Pancreas (tissue), 10 donors: ENCODE measurements around the gene ANO1. TPM values are rescaled to one million over a fixed set of nuclear protein-coding genes. Genes with fewer than 3 reads are reported as not detected.
A peak's percentile ranks its signal among the peaks of the same experiment; 100 is the strongest.

Experiments used
- ATAC-seq, 4 donors: fragments of 200-7000 bp; cut with Tn5 transposase; one replicate each; pipeline versions ENCODE4 v1.8.0 to v1.9.1; 2020; ENCODE audit warnings: mild to moderate bottlenecking in 4 of 4, moderate library complexity in 4 of 4
- DNase-seq, 6 donors: peaks; one replicate each; pipeline ENCODE4 v3.0.0-alpha.2; 2020
- FAIRE-seq: peaks from 2 replicates; lab custom pipeline; 2012; peaks lifted over from hg19 to GRCh38; lab: Jason Lieb, UNC
- H3K27ac ChIP-seq, 4 donors: fragments of 200-600 bp; sonication (generic); 1 replicate in 3 of 4; 2 replicates in 1 of 4; pipeline versions ENCODE4 v1.5.0 to v1.8.0; 2020
- H3K27me3 ChIP-seq, 4 donors: fragments of 200-600 bp; one replicate each; pipeline ENCODE4 v1.8.0; 2021
- H3K36me3 ChIP-seq, 3 donors: fragments of 200-600 bp; sonication (generic) in 1 of 3; one replicate each; pipeline versions ENCODE4 v1.5.0 to v1.8.0; 2020 to 2021
- H3K4me1 ChIP-seq, 3 donors: fragments of 200-600 bp; one replicate each; pipeline ENCODE4 v1.8.0; 2021
- H3K4me3 ChIP-seq, 4 donors: fragments of 200-600 bp; sonication (generic) in 2 of 4; one replicate each; pipeline versions ENCODE4 v1.5.0 to v1.8.0; 2020 to 2021
- H3K9me3 ChIP-seq, 4 donors: fragments of 200-600 bp; one replicate each; pipeline ENCODE4 v1.8.0; 2021
- WGBS, 2 donors: extraction: QIAGEN DNeasy Blood & Tissue Kit; methylation state at CpG; one replicate each; pipeline ENCODE4 v1.1.7; 2013; 5-methylcytosine and 5-hydroxymethylcytosine counted together
- intact Hi-C, 3 donors: fragments of 100-400 bp; cut with DNase I; formaldehyde crosslinking; loops; one replicate each; pipeline versions ENCODE4 v1.11.1 to v1.14.2; 2022
- polyA plus RNA-seq, 2 donors: library from polyadenylated mRNA; stranded (reverse); fragments of 200-250 nt; gene quantifications; one replicate each; pipeline ENCODE4 v1.2.3, GENCODE V29; 2013
- total RNA-seq, 6 donors: library from RNA; stranded (reverse); fragmentation: NEBNext Ultra II Directional in 4 of 6; extraction: Animal tissue kit (Norgen Biotek cat#: 25700) in 4 of 6; gene quantifications; one replicate each; pipeline versions ENCODE4 v1.2.1 to v1.2.4, GENCODE V29; 2021 to 2023
- TF ChIP-seq, protein P1 (sequence below), 4 donors: fragments of 200-600 bp; sonication (generic) in 3 of 4; IDR thresholded peaks; one replicate each; pipeline versions ENCODE4 v1.5.0 to v1.8.0; 2021; ENCODE audit warnings: antibody characterized with exemption in 4 of 4
- donor health status: healthy with polysubstance abuse.
- donor health status: DM: no; HTN: no; CAD: no; lungs with moderate emphysema.
- donor health status: DM: no; HTN: no; CAD: no.
- donor health status: control.
- donor health status: control.
- donor health status: Bipolar disorder and iron deficiency.
- donor health status: DM: yes; HTN: yes; CAD: no.
- donor health status: DM: no; HTN: no; CAD: no.
- donor health status: DM: no; HTN: no; CAD: no.
- donor health status: DM: yes; HTN: yes; CAD: no.

ANO1 gene
- total and polyA plus RNA-seq, 8 donors: 1.5 to 12.4 (median 5.1) TPM

DNA sequence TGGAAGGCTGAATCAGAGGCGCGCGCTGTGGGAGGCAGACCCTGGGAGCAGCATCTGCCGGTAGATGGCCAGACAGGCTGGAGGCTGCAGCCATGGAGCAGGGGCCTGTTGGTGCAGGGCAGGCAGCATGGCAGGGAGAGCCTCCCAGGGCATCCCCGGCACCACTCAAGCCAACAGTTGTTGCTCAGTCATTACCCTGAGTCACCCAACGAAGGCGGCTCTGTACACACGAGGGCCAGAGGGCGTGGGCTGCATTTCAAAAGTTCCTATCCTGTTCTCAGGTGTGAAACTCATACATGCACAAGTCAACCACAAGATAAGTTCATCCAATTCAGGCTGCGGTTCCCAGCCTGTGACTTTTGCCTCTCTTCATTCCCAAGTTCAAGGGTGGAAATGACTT, 2.6 kb downstream of the ANO1 start:
- Histone ChIP-seq H3K4me1 (no peaks in the 10 kb centered on the region), H3K36me3 (no peaks in the 10 kb centered on the region), H3K27me3 (no peaks in the 10 kb centered on the region), H3K4me3 (no peak overlapping the region), H3K9me3 (no peaks in the 10 kb centered on the region), H3K27ac (no peak overlapping the region)
- FAIRE-seq (no peak), DNase-seq (no peak), ATAC-seq (peak in 3 of 4 donors; percentile 31 to 42 (median 36))
- TF ChIP-seq, protein P1, sequence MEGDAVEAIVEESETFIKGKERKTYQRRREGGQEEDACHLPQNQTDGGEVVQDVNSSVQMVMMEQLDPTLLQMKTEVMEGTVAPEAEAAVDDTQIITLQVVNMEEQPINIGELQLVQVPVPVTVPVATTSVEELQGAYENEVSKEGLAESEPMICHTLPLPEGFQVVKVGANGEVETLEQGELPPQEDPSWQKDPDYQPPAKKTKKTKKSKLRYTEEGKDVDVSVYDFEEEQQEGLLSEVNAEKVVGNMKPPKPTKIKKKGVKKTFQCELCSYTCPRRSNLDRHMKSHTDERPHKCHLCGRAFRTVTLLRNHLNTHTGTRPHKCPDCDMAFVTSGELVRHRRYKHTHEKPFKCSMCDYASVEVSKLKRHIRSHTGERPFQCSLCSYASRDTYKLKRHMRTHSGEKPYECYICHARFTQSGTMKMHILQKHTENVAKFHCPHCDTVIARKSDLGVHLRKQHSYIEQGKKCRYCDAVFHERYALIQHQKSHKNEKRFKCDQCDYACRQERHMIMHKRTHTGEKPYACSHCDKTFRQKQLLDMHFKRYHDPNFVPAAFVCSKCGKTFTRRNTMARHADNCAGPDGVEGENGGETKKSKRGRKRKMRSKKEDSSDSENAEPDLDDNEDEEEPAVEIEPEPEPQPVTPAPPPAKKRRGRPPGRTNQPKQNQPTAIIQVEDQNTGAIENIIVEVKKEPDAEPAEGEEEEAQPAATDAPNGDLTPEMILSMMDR (IDR thresholded peaks at IDR 0.05): no peak
- intact Hi-C loops: no loop called here
- 73 to 79% methylated on average over 10 of the region's 10 CpGs for WGBS, 2 donors

DNA sequence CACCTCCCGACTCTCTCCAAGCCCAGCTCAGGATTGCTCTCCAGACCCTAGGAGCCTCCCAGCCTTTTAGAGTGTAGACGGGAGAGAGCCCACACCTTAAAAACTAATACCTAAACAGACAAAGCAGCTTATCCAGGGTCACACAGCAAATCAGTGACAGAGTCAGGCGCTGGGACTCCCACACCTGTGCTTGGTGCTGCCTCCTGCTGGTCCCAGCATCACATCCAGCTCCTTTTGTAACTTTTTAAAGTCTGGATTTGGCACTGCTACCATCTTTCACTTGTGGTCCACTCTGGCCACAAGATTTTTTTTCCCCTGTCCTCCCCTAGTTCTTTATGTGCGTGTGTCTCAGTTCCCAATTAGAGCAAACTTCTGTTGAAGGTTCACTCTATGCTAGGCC, 4.7 kb downstream of the ANO1 start:
- no peak for FAIRE-seq
- no peak for DNase-seq
- WGBS, 2 donors: 77 to 79% methylated on average over 4 of the region's 4 CpGs
- Histone ChIP-seq H3K36me3 (no peaks in the 10 kb centered on the region), H3K27me3 (no peaks in the 10 kb centered on the region), H3K4me1 (no peaks in the 10 kb centered on the region), H3K9me3 (no peaks in the 10 kb centered on the region), H3K4me3 (no peak overlapping the region), H3K27ac (no peak overlapping the region)
- TF ChIP-seq, protein P1 (IDR thresholded peaks at IDR 0.05): no peak
- no peak for ATAC-seq
- intact Hi-C loops: no loop called here

DNA sequence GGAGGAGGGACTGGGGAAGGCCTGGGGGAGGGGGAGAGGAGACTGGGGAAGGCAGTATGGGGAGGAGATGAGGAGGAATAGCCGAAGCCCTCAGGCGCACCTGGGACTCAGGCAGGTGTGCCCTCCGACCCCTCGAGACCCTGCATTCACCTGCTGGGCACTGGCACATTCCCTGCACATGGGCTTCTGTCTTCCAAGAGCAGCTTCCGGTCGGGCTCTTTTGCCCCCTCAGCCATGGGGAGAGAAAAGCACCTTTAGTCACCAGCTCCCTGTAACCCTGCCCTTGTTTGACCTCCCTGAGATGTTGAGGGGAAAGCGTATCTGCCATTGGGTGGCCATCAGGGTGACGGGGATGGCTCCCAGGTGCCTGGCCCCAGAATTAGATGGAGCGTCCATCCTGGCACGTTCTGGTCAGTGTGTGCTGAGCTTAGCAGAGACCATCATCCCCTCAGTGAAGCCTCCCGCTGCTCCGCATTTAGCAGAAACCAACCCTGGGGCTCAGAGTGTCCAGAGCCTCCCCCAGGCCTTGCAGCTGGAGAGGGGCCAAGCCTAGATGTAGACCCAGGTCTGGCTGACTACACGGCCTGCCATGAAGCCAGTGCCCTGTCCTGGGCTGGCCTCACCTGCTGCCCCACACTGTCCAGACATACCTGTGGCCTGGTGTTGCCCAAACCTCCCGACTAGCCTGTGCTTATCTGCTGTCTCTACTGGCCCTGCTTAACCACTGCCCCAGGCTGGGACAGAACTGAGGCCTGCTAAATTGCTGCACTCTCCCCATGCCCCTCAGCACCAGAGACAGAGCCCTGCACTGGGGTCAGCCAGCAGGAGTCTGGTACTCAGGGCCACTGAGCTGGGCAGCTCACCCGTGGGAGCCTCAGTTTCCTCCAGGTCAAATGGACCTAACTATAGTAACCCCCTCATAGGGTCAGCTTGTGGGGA, 6.2 kb downstream of the ANO1 start:
- TF ChIP-seq, protein P1 (IDR thresholded peaks at IDR 0.05): no peak
- Histone ChIP-seq H3K4me3 (no peak overlapping the region), H3K9me3 (no peaks in the 10 kb centered on the region), H3K27me3 (no peaks in the 10 kb centered on the region), H3K36me3 (no peaks in the 10 kb centered on the region), H3K27ac (no peak overlapping the region), H3K4me1 (no peaks in the 10 kb centered on the region)
- no peak for DNase-seq
- ATAC-seq: no peak
- intact Hi-C loops: no loop called here
- no peak for FAIRE-seq
- WGBS, 2 donors: 82 to 85% methylated on average over 15 of the region's 15 CpGs

DNA sequence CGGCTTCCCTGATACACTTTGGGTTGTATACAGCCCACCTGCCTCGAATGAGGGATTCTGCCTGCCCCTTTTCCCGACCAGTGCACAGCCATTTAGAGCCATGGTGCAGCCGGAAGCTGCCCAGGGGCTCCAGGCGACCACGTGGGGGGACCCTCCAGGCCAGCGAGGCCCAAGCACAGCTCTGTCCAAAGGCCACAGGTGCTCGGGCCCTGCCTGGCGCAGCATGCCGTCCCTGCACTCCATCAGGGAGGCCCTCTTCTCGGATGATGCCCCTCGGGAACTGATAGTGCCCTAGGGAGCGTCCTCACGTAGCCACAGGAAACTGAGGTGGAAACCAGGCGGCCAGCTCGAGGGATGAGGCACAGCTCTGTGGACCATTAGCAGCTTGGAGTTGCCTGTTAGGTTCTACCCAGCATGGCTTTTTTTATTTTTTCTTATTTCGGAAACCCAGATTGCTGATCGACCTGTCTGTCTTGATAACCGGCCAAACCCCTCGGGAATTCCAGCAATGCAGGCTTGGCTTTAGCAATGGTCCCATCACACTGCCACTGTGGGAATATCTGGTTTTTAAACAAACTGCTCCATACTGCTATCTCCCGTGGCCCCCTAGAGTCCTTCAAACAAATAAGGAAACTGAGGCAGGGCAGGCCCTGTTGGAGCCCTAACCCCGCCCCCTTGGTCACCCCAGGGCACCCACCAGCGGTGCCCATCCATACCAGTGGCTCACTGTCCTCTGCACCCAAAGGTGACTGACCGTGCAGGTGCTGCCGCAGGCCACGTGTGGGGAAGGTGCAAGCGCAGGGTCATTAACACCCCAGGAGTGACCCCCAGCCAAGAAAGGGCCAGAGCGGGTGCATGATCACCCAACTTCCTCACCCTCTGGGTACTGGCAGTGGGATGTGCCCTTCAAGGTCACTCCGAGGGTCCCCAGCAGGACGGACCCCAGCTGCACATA, 8.0 kb downstream of the ANO1 start:
- ATAC-seq: peak; percentile 20 to 82 (median 72)
- H3K9me3 ChIP-seq: no peaks in the 10 kb centered on the region
- WGBS, 2 donors: 42 to 44% methylated on average over 29 to 30 of the region's 30 CpGs
- H3K27ac ChIP-seq: peak overlapping the region in 3 of 4 donors; percentile 22 to 60 (median 30)
- DNase-seq: peak in 3 of 6 donors; percentile 36 to 62 (median 49)
- TF ChIP-seq, protein P1 (IDR thresholded peaks at IDR 0.05): no peak
- no peaks in the 10 kb centered on the region for H3K27me3 ChIP-seq
- no peaks in the 10 kb centered on the region for H3K4me1 ChIP-seq
- intact Hi-C loops: no loop called here
- no peaks in the 10 kb centered on the region for H3K36me3 ChIP-seq
- no peak for FAIRE-seq
- H3K4me3 ChIP-seq: no peak overlapping the region
